HCT116 (cell line): ENCODE results near the gene RAB37. TPM values are rescaled to one million over a fixed set of nuclear protein-coding genes. Genes with fewer than 3 reads are reported as not detected.

Source experiments
- ATAC-seq: fragments of 200-7000 bp; cut with Tn5 transposase; 2 replicates; pipeline ENCODE4 v1.9.1; 2020; ENCODE audit warnings: mild to moderate bottlenecking, moderate library complexity
- BruUV-seq: library from RNA; stranded (reverse); fragments of 400-500 nt; replicated peaks from 2 replicates; lab custom pipeline; 2021; lab: Mats Ljungman, UMichigan
- CTCF ChIA-PET: fragments of 300-600 bp; sonication (Branson Sonifier 250); formaldehyde crosslinking; loops from one replicate; lab custom pipeline; 2021; ENCODE audit warnings: antibody characterized with exemption; lab: Charles Lee
- POLR2A ChIA-PET: fragments of 300-600, 350-600 bp; sonication (Branson Sonifier 250); formaldehyde crosslinking; loops from one replicate; lab custom pipeline; 2021; ENCODE audit warnings: antibody characterized with exemption; lab: Charles Lee
- RAD21 ChIA-PET, 2 experiments: fragments of 300-600 bp; sonication (Branson Sonifier 250); formaldehyde crosslinking; loops; one replicate each; lab custom pipeline; 2023; ENCODE audit warnings: low total read pairs in 2 of 2; ENCODE audit not compliant: uncharacterized antibody in 2 of 2, unreplicated experiment in 2 of 2, low non-redundant PET in 1 of 2; lab: Charles Lee
- DNase-seq: peaks from one replicate; pipeline ENCODE4 v3.0.0-alpha.2; 2010; ENCODE audit warnings: low read depth, low spot score
- H2AFZ ChIP-seq: fragments of 200-600 bp; shearing (Covaris generic), sonication (generic); 2 replicates; pipeline ENCODE4 v1.6.1; 2017; ENCODE audit warnings: low read depth, mixed run types, mixed read lengths, antibody characterized with exemption, low read length; ENCODE audit not compliant: poor library complexity, severe bottlenecking
- H3K27ac ChIP-seq: 2 replicates; pipeline ENCODE4 v1.5.1; 2012; ENCODE audit warnings: low read depth, low read length
- H3K27me3 ChIP-seq: fragments of 200-600 bp; sonication (generic); 2 replicates; pipeline ENCODE4 v1.6.1; 2016; ENCODE audit warnings: mixed run types, low read length, mixed read lengths; ENCODE audit not compliant: insufficient read depth
- H3K36me3 ChIP-seq, 2 experiments: fragments of 200-500 bp in 1 of 2; fragments of 200-600 bp in 1 of 2; sonication (Bioruptor generic) in 1 of 2; sonication (generic) in 1 of 2; 2 replicates each; pipeline versions ENCODE4 v1.5.1 to v1.6.1; 2014 to 2016; ENCODE audit warnings: low read length in 2 of 2, inconsistent platforms in 1 of 2, mixed read lengths in 1 of 2, mixed run types in 1 of 2; ENCODE audit not compliant: insufficient read depth in 2 of 2, control insufficient read depth in 1 of 2
- H3K4me1 ChIP-seq, 2 experiments: fragments of 200-600 bp in 1 of 2; sonication (generic) in 1 of 2; 2 replicates each; pipeline versions ENCODE4 v1.5.1 to v1.6.1; 2012 to 2017; ENCODE audit warnings: low read length in 2 of 2, inconsistent platforms in 1 of 2, mild to moderate bottlenecking in 1 of 2, mixed read lengths in 1 of 2, mixed run types in 1 of 2, moderate library complexity in 1 of 2; ENCODE audit not compliant: insufficient read depth in 2 of 2, control insufficient read depth in 1 of 2
- H3K4me2 ChIP-seq: fragments of 200-600 bp; sonication (generic); 2 replicates; pipeline ENCODE4 v1.6.1; 2017; ENCODE audit warnings: mixed run types, low read length, mixed read lengths
- H3K4me3 ChIP-seq, 2 experiments: fragments of 200-600 bp in 1 of 2; sonication (generic) in 1 of 2; replicated peaks in 1 of 2; 2 replicates each; pipeline ENCODE4 v1.5.1; 2011 to 2016; ENCODE audit warnings: low read length in 2 of 2, control low read depth in 1 of 2, low read depth in 1 of 2, mild to moderate bottlenecking in 1 of 2, mixed read lengths in 1 of 2, mixed run types in 1 of 2
- H3K79me2 ChIP-seq: fragments of 200-600 bp; sonication (generic); 2 replicates; pipeline ENCODE4 v1.6.1; 2017; ENCODE audit warnings: mild to moderate bottlenecking, mixed run types, low read length, moderate library complexity, mixed read lengths; ENCODE audit not compliant: insufficient read depth
- H3K9ac ChIP-seq: fragments of 200-600 bp; sonication (generic); 2 replicates; pipeline ENCODE4 v1.6.1; 2016; ENCODE audit warnings: low read length, mixed read lengths
- H3K9me2 ChIP-seq: fragments of 200-600 bp; sonication (generic), shearing (Covaris generic); 2 replicates; pipeline ENCODE4 v1.6.1; 2017; ENCODE audit warnings: mixed run types, mild to moderate bottlenecking, moderate library complexity; ENCODE audit not compliant: insufficient read depth
- H3K9me3 ChIP-seq, 2 experiments: fragments of 200-500 bp in 1 of 2; fragments of 200-600 bp in 1 of 2; sonication (Bioruptor generic) in 1 of 2; sonication (generic) in 1 of 2; 2 replicates each; pipeline ENCODE4 v1.6.1; 2014 to 2017; ENCODE audit warnings: low read length in 2 of 2, mixed read lengths in 2 of 2, inconsistent platforms in 1 of 2, low read depth in 1 of 2, mild to moderate bottlenecking in 1 of 2, mixed run types in 1 of 2, moderate library complexity in 1 of 2; ENCODE audit not compliant: control insufficient read depth in 1 of 2, insufficient read depth in 1 of 2
- H4K20me1 ChIP-seq: fragments of 200-600 bp; sonication (generic), shearing (Covaris generic); 2 replicates; pipeline ENCODE4 v1.6.1; 2017; ENCODE audit warnings: mixed run types, mild to moderate bottlenecking, moderate library complexity; ENCODE audit not compliant: insufficient read depth
- ATF3 ChIP-seq: IDR thresholded peaks from 2 replicates; pipeline ENCODE4 v1.6.1; 2012
- CBX3 ChIP-seq: IDR thresholded peaks from 2 replicates; pipeline ENCODE4 v1.6.1; 2012; ENCODE audit warnings: low read depth
- CEBPB ChIP-seq: IDR thresholded peaks from 2 replicates; pipeline ENCODE4 v1.6.1; 2012; ENCODE audit warnings: low read depth
- FOSL1 ChIP-seq: IDR thresholded peaks from 2 replicates; pipeline ENCODE4 v1.6.1; 2012; ENCODE audit warnings: low read depth
- JUND ChIP-seq: IDR thresholded peaks from 2 replicates; pipeline ENCODE4 v1.6.1; 2012
- POLR2A ChIP-seq: IDR thresholded peaks from 2 replicates; pipeline ENCODE4 v1.7.0; 2011; ENCODE audit warnings: borderline replicate concordance; ENCODE audit not compliant: insufficient read depth, insufficient read length; ENCODE audit errors: extremely low read depth
- REST ChIP-seq: IDR thresholded peaks from 2 replicates; pipeline ENCODE4 v1.6.1; 2012; ENCODE audit warnings: low read depth
- SP1 ChIP-seq: IDR thresholded peaks from 2 replicates; pipeline ENCODE4 v1.6.1; 2012; ENCODE audit warnings: low read depth
- ZNF274 ChIP-seq: fragments of 200-500 bp; sonication (Bioruptor generic); IDR thresholded peaks from 2 replicates; pipeline ENCODE4 v1.6.1; 2014; ENCODE audit warnings: mild to moderate bottlenecking, low read depth, low read length, inconsistent platforms
- intact Hi-C: fragments of 100-400 bp; cut with micrococcal nuclease; formaldehyde crosslinking; loops from 2 replicates; pipeline ENCODE4 v1.10.0; 2022
- total RNA-seq: library from RNA; stranded (reverse); gene quantifications from one replicate; pipeline ENCODE4 v1.2.1, GENCODE V29; 2021; ENCODE audit not compliant: unreplicated experiment

RAB37 gene
- total RNA-seq, 1 experiment from 2014 or later: 8.2 TPM

GRCh38 chr17:74695629-74696028, 41.4 kb upstream of the RAB37 start:
- no peak overlapping the region for H2AFZ ChIP-seq
- no peak overlapping the region for H3K4me3 ChIP-seq
- H3K27me3 ChIP-seq: peaks cover 20% of the 10 kb centered on the region; the same call in 1 of the 2 replicates
- ATAC-seq: no peak
- H3K4me1 ChIP-seq: no peaks in the 10 kb centered on the region
- H3K4me2 ChIP-seq: no peak overlapping the region
- no peak overlapping the region for H3K9ac ChIP-seq
- no peaks in the 10 kb centered on the region for H3K9me3 ChIP-seq
- ChIA-PET POLR2A (no interaction called here), RAD21 (no interaction called here), CTCF (no interaction called here)
- no peaks in the 10 kb centered on the region for H3K79me2 ChIP-seq
- BruUV-seq: no TSS peak
- no peak for DNase-seq
- no peak overlapping the region for H3K27ac ChIP-seq
- no peaks in the 10 kb centered on the region for H3K9me2 ChIP-seq
- intact Hi-C loops: no loop called here
- H3K36me3 ChIP-seq: no peaks in the 10 kb centered on the region
- TF ChIP-seq CEBPB (no peak), FOSL1 (no peak), REST (no peak), ATF3 (no peak)
- no peaks in the 10 kb centered on the region for H4K20me1 ChIP-seq

GRCh38 chr17:74697515-74697914, 39.5 kb upstream of the RAB37 start:
- no peak for DNase-seq
- Histone ChIP-seq H3K36me3 (no peaks in the 10 kb centered on the region), H3K27me3 (peaks cover 13% of the 10 kb centered on the region; the same call in 1 of the 2 replicates), H3K4me2 (no peak overlapping the region), H3K9me3 (no peaks in the 10 kb centered on the region), H3K4me1 (no peaks in the 10 kb centered on the region), H3K4me3 (no peak overlapping the region), H3K79me2 (no peaks in the 10 kb centered on the region), H3K27ac (no peak overlapping the region), H3K9ac (no peak overlapping the region), H4K20me1 (no peaks in the 10 kb centered on the region), H3K9me2 (no peaks in the 10 kb centered on the region), H2AFZ (no peak overlapping the region)
- POLR2A ChIA-PET: no interaction called here
- intact Hi-C loops: no loop called here
- RAD21 ChIA-PET: no interaction called here
- no TSS peak for BruUV-seq
- no peak for ATAC-seq
- CTCF ChIA-PET: no interaction called here
- TF ChIP-seq JUND (no peak), POLR2A (no peak), ZNF274 (no peak), ATF3 (no peak), CBX3 (no peak), SP1 (no peak)
